T47D (cell line): ENCODE measurements around the gene TAF9.

ENCODE experiments used
- DNase-seq, 2 experiments: peaks; one replicate each; pipeline versions ENCODE4 v3.0.0 to v3.0.0-alpha.2; 2011 to 2012; ENCODE audit warnings: low read depth in 1 of 2, low spot score in 1 of 2
- JUND ChIP-seq: IDR thresholded peaks from 2 replicates; pipeline ENCODE4 v1.6.1; 2012; ENCODE audit warnings: low read depth
- in situ Hi-C: cut with HindIII; loops from 2 replicates; pipeline ENCODE4 v1.10.0; 2016; ENCODE audit warnings: low sequenced_read_pairs, low pct_unique_long_range_greater_than_20kb

TAF9 gene

DNA sequence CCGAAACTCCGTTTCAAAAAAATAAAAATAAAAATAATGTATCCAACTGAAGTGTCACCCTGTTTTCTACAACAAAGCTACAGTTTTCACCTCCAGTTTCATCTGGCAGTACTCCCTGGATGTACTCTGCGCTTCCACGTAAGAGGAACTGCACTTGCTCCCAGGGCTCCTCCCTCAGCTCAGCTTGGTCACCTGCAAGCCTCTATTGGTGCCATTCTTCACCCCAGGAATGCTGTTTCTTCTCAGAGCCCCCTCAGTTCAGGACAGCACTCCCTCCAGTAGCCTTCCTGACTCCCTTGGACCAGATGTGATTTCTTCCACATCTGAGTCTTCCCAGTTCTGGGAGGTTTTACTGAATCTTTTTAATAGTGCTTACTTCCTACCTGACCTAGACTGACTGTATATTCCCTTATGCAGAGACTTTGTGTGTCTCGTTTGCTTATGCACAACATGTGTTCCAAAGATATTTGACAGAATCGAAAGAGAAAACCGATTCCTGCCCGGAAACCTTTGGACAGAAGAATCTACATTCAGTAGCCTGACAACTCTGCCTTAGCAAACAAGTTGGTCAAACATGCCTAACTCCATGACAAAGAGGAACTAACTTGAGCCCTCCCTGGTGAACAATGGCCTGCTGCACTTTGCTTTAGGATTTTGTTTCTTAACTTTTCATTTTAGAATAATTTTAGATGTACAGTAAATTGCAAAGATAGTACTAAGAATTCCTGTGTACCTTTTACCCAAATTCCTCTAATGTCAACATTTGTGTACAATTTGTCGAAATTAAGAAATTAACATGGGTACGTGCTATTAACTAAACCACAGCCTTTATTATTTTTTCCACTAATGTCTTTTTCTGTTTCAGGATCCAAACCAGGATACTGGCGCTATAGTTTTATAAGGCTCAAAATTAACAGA lies 37.5 kb downstream of the TAF9 start:
- TF ChIP-seq JUND, result no peak
- in situ Hi-C loops, result no loop called here
- peak; percentile 41 to 79 for DNase-seq

DNA sequence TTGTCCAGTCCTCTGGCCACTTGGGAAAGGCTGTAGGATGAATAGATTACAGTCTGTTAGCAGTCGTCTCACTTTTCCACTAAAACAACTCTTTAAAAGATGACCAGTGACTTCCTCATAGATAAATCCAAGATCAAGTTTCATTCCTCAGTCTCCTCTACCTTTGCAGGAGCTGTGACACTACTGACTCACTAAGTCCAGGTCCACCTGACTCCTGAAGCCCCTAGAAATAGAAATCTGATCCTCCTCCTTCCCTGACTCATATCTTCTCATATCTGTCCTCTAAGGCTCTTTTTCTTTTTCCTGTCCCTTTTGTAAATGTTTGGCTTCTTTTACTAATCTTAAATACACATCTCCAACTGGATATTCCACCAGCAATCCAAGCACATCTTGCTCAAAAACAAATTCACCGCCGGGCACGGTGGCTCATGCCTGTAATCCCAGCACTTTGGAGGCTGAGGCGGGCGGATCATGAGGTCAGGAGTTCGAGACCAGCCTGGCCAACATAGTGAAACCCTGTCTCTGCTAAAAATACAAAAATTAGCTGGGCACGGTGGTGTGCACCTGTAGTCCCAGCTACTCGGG lies 39.3 kb downstream of the TAF9 start:
- DNase-seq, result peak; percentile 9 to 92
- in situ Hi-C loops, result no loop called here
- peak; percentile 87 for TF ChIP-seq JUND

DNA sequence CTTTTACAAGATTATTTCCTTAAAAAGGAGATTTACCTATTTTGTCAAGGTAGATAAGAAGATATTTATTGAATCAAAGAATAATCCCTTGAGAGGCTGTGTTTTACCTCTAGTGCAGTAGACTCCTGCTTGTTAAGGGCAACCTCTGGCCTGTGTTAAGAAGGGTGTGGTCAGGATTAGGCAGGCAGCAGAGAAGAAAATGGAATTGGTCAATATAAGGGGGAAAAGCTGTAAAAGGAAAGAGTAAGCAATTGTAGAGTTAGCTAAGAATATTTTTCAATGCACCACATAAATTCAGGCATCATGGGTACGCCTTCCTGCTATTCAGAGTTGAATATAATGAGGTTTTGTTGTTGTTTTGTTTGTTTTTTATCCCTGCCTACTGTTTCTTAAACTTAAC lies 43.0 kb downstream of the TAF9 start:
- TF ChIP-seq JUND, result no peak
- in situ Hi-C loops, result no loop called here
- DNase-seq, result no peak

DNA sequence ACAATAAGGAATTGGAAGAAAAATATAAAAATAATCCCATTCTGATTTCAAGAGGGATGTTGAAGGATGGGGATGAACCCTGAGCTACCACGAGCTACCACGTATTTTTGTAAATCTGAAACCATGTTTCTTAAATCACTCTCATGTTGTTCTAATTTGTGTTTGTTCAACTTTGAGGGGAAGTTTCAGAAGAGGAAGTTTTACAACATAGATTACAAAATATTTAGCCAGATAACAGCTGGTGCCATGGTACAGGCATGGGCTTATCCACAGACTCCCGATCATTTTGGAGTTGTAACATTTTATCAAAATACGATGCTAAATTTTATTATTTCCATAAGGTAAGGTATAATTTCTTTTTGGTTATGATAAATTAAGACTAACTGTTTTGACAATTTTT lies 51.9 kb downstream of the TAF9 start:
- DNase-seq, result no peak
- no peak for TF ChIP-seq JUND
- in situ Hi-C loops, result no loop called here

DNA sequence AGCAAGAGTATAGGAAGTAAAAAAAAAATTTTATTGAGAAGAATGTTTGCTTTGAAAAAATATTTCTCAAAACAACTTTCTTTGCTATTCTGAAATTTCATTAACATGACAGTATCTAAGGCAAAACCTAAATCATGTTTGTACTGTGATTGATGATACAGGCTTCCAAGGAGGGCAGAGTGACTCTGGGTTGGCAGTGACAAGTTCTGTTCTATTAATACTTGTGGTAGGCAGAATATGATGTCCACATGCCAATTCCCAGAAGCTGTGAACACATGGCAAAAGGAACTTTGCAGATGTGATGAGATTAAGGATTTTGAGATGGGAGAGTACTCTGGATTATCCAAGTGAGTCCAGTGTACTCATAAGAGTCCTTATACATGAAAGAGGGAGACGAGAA lies 53.3 kb downstream of the TAF9 start:
- no peak for TF ChIP-seq JUND
- in situ Hi-C loops, result no loop called here

More for the DNA sequence above, 53.3 kb downstream of the TAF9 start:
- no peak for DNase-seq
